Omental fat pad (tissue), 4 donors: ENCODE data around the gene SCIN. TPM values are rescaled to one million over a fixed set of nuclear protein-coding genes. Genes with fewer than 3 reads are reported as not detected.
"Not testable (repeated sequence)": the region's sequence is repeated elsewhere in the genome, so short reads cannot be mapped to it uniquely, and the experiment has no call there.

Experiments
- ATAC-seq: fragments of 150-250 bp; one replicate; pipeline ENCODE4 v1.9.1; 2016; ENCODE audit warnings: mild to moderate bottlenecking, moderate library complexity; ENCODE audit not compliant: low FRiP score
- DNase-seq: peaks from one replicate; pipeline ENCODE4 v3.0.0-alpha.2; 2019; ENCODE audit warnings: low spot score
- total RNA-seq, 4 donors: library from RNA; depleted of rRNA; stranded (reverse); fragments of >200 nt; gene quantifications; one replicate each; pipeline ENCODE4 v1.1.0, GENCODE V29; 2016
- TF ChIP-seq, protein P1 (sequence below), 3 donors: fragments of 450-650 bp; IDR thresholded peaks; one replicate each; pipeline ENCODE4 v1.5.1; 2016 to 2017; ENCODE audit warnings: antibody characterized with exemption in 3 of 3, mild to moderate bottlenecking in 3 of 3, moderate library complexity in 2 of 3

The SCIN gene
- total RNA-seq, 4 donors from 2014 or later, result 1.4 to 15.7 (median 7.9) TPM

- DNase-seq, result no peak
- no peak for ATAC-seq
- TF ChIP-seq, protein P1, sequence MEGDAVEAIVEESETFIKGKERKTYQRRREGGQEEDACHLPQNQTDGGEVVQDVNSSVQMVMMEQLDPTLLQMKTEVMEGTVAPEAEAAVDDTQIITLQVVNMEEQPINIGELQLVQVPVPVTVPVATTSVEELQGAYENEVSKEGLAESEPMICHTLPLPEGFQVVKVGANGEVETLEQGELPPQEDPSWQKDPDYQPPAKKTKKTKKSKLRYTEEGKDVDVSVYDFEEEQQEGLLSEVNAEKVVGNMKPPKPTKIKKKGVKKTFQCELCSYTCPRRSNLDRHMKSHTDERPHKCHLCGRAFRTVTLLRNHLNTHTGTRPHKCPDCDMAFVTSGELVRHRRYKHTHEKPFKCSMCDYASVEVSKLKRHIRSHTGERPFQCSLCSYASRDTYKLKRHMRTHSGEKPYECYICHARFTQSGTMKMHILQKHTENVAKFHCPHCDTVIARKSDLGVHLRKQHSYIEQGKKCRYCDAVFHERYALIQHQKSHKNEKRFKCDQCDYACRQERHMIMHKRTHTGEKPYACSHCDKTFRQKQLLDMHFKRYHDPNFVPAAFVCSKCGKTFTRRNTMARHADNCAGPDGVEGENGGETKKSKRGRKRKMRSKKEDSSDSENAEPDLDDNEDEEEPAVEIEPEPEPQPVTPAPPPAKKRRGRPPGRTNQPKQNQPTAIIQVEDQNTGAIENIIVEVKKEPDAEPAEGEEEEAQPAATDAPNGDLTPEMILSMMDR (IDR thresholded peaks at IDR 0.05), result no peak
These were observed 16.2 kb upstream of the SCIN start for GRCh38 chr7:12554351-12554750.

- no peak for DNase-seq
- TF ChIP-seq, protein P1 (IDR thresholded peaks at IDR 0.05), result no peak
- no peak for ATAC-seq
These were observed 15.6 kb upstream of the SCIN start for GRCh38 chr7:12554872-12555271.

- ATAC-seq, DNase-seq: not testable (repeated sequence)
These were observed 14.8 kb upstream of the SCIN start for GRCh38 chr7:12555695-12556094.

- DNase-seq, result not testable (repeated sequence)
These were observed 14.3 kb upstream of the SCIN start for GRCh38 chr7:12556139-12556792.

DNA sequence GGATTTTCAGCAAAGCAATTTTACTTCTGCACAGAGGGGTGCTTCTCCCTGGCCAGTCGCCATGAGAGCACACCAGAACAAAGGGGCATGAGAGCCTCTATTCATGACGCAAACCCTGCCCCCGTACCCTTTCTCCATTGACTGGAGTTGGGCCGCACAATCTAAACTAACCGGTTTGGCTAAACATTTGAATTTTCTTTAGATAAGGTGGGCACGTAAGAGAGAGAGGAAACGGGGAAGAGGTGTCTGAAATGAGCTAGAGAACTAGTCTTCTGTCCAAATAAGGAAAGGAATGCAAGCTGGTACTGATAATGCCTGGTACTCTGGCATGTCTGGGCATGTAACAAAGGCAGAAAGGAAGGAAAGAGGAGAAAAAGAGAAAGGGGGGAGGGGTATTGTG is 13.2 kb upstream of the SCIN start:
- ATAC-seq (no peak), DNase-seq (no peak)
- TF ChIP-seq, protein P1 (IDR thresholded peaks at IDR 0.05), result no peak

More at GRCh38 chr7:12556139-12556792, 14.3 kb upstream of the SCIN start:
- ATAC-seq, result not testable (repeated sequence)

- DNase-seq, result no peak
- TF ChIP-seq, protein P1 (IDR thresholded peaks at IDR 0.05), result no peak
- ATAC-seq, result no peak
These were observed 5.3 kb upstream of the SCIN start for GRCh38 chr7:12564996-12565764.

DNA sequence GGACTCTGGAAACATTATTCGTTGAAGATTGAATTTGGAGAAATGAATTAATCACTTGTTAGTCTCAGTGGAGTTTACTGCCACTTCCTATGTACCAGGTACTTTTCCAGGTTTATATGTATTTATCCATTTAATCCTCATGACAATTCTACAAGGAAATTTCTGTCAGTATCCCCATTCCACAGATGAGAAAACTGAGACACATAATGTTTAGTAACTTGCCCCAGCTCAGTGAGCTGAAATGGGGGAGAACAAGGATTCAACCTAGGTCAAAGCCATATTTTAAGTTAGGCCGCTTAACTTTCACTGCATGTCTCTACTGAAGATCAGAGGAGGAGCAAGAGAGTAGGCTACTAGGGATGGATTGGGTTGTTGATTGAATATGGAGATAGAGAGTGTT is 4.6 kb upstream of the SCIN start:
- ATAC-seq (no peak), DNase-seq (no peak)
- TF ChIP-seq, protein P1 (IDR thresholded peaks at IDR 0.05), result no peak

DNA sequence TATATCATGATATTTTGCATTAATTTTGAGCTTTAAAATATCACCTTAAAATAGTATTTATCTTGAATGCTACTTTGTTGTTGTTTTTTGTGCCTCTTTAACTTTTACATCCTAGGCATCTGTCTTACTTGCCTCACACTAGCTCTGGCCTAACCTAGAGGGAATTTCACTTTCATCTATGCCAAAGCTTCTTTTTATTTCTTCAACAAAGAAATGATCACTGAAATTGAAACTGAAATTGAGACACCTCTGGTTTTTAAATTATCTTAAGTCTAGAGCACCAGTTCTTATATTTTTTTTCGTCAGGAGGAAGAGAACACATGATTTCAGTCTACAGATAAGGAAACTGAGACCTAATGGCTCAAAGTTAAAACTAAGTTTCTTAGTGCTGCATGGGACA is 3.5 kb upstream of the SCIN start:
- DNase-seq (no peak), ATAC-seq (no peak)
- TF ChIP-seq, protein P1 (IDR thresholded peaks at IDR 0.05), result no peak
